B cell (primary cell): ENCODE data around the gene FTO. TPM values are rescaled to one million over a fixed set of nuclear protein-coding genes. Genes with fewer than 3 reads are reported as not detected.

ENCODE experiments used
- ATAC-seq: fragments of 200-7000 bp; cut with Tn5 transposase; one replicate; pipeline ENCODE4 v1.10.0; 2021; ENCODE audit warnings: low read depth, mild to moderate bottlenecking, moderate number of reproducible peaks, moderate library complexity
- CTCF ChIA-PET: fragments of 350-600 bp; sonication (Branson Sonifier 250); formaldehyde crosslinking; loops from one replicate; lab custom pipeline; 2021; ENCODE audit warnings: antibody characterized with exemption, inconsistent platforms; lab: Charles Lee
- POLR2A ChIA-PET: fragments of 350-600 bp; sonication (Branson Sonifier 250); formaldehyde crosslinking; loops from one replicate; lab custom pipeline; 2021; ENCODE audit warnings: antibody characterized with exemption; lab: Charles Lee
- DNase-seq: peaks from one replicate; pipeline ENCODE4 v3.0.0; 2013
- H2AFZ ChIP-seq: 2 replicates; pipeline ENCODE4 v1.6.1; 2012; ENCODE audit warnings: mild to moderate bottlenecking, low read depth, low read length; ENCODE audit not compliant: insufficient read depth, poor library complexity, severe bottlenecking
- H3K27ac ChIP-seq, 2 donors: 1 replicate in 1 of 2; 2 replicates in 1 of 2; pipeline ENCODE4 v1.5.1; 2012 to 2013; ENCODE audit warnings: low read length in 2 of 2, mild to moderate bottlenecking in 2 of 2, moderate library complexity in 1 of 2
- H3K27me3 ChIP-seq, 4 experiments: fragments of 200-600 bp in 1 of 4; sonication (generic) in 1 of 4; replicated peaks in 1 of 4; 1 replicate in 2 of 4; 2 replicates in 2 of 4; pipeline versions ENCODE4 v1.6.1 to v1.7.0; 2013 to 2016; ENCODE audit warnings: low read length in 3 of 4, mild to moderate bottlenecking in 2 of 4, mixed read lengths in 1 of 4, moderate library complexity in 1 of 4; ENCODE audit not compliant: insufficient read depth in 4 of 4, control insufficient read depth in 3 of 4; ENCODE audit errors: control extremely low read depth in 1 of 4
- H3K36me3 ChIP-seq, 2 experiments: replicated peaks in 1 of 2; 1 replicate in 1 of 2; 2 replicates in 1 of 2; pipeline versions ENCODE4 v1.6.1 to v1.7.1; 2013; ENCODE audit warnings: low read length in 1 of 2; ENCODE audit not compliant: insufficient read depth in 2 of 2, control insufficient read depth in 1 of 2; ENCODE audit errors: control extremely low read depth in 1 of 2, extremely low read depth in 1 of 2
- H3K4me1 ChIP-seq, 2 donors: fragments of 200-600 bp in 1 of 2; sonication (generic) in 1 of 2; 1 replicate in 1 of 2; 2 replicates in 1 of 2; pipeline versions ENCODE4 v1.5.1 to v1.6.1; 2013 to 2017; ENCODE audit warnings: low read length in 2 of 2; ENCODE audit not compliant: control insufficient read depth in 2 of 2, insufficient read depth in 2 of 2
- H3K4me2 ChIP-seq: replicated peaks from 2 replicates; pipeline ENCODE3; 2012; ENCODE audit warnings: mild to moderate bottlenecking, low read depth, low read length; ENCODE audit not compliant: poor library complexity, severe bottlenecking
- H3K4me3 ChIP-seq, 5 experiments: fragments of 200-600 bp in 1 of 5; sonication (generic) in 1 of 5; 1 replicate in 3 of 5; 2 replicates in 2 of 5; pipeline versions ENCODE4 v1.5.1 to v1.7.0; 2011 to 2016; ENCODE audit warnings: low read length in 4 of 5, mild to moderate bottlenecking in 4 of 5, low read depth in 2 of 5, control low read depth in 1 of 5, moderate library complexity in 1 of 5; ENCODE audit not compliant: insufficient read depth in 1 of 5; ENCODE audit errors: control extremely low read depth in 1 of 5, extremely low read depth in 1 of 5
- H3K79me2 ChIP-seq: fragments of 200-600 bp; sonication (generic); one replicate; pipeline ENCODE4 v1.6.0; 2016; ENCODE audit warnings: low read length; ENCODE audit not compliant: control insufficient read depth, insufficient read depth
- H3K9ac ChIP-seq: fragments of 200-600 bp; sonication (generic); 2 replicates; pipeline ENCODE4 v1.6.1; 2017; ENCODE audit warnings: mild to moderate bottlenecking, low read length, moderate library complexity
- H3K9me3 ChIP-seq, 3 donors: one replicate each; pipeline versions ENCODE4 v1.6.1 to v1.7.1; 2013; ENCODE audit warnings: low read length in 2 of 3; ENCODE audit not compliant: control insufficient read depth in 2 of 3, insufficient read depth in 1 of 3; ENCODE audit errors: control extremely low read depth in 1 of 3
- H4K20me1 ChIP-seq: 2 replicates; pipeline ENCODE4 v1.6.0; 2012; ENCODE audit warnings: mild to moderate bottlenecking, low read length; ENCODE audit not compliant: insufficient read depth, control insufficient read depth, poor library complexity, severe bottlenecking
- H3K27ac Mint-ChIP-seq: one replicate; pipeline ENCODE4 v1.8.0; 2021; ENCODE audit warnings: mixed read lengths
- H3K27me3 Mint-ChIP-seq: one replicate; pipeline ENCODE4 v1.8.0; 2021; ENCODE audit warnings: mixed read lengths
- H3K4me1 Mint-ChIP-seq: one replicate; pipeline ENCODE4 v1.8.0; 2021; ENCODE audit warnings: mixed read lengths
- H3K4me3 Mint-ChIP-seq: one replicate; pipeline ENCODE4 v1.8.0; 2021; ENCODE audit warnings: mixed read lengths
- H3K9me3 Mint-ChIP-seq: one replicate; pipeline ENCODE4 v1.8.0; 2022; ENCODE audit warnings: mixed read lengths; ENCODE audit not compliant: insufficient read depth
- EZH2 ChIP-seq: IDR thresholded peaks from 2 replicates; pipeline ENCODE4 v1.6.1; 2012; ENCODE audit warnings: borderline replicate concordance, low read depth, mild to moderate bottlenecking, moderate library complexity, low read length; ENCODE audit not compliant: insufficient read depth, poor library complexity, severe bottlenecking
- WGBS: methylation state at CpG from one replicate; pipeline ENCODE4 v1.1.5; 2013; ENCODE audit warnings: missing lambda C conversion rate; ENCODE audit not compliant: insufficient coverage; 5-methylcytosine and 5-hydroxymethylcytosine counted together
- intact Hi-C: fragments of 100-400 bp; cut with micrococcal nuclease; formaldehyde crosslinking; loops from one replicate; pipeline ENCODE4 v1.10.0; 2022
- polyA plus RNA-seq: library from polyadenylated mRNA; depleted of rRNA; stranded (reverse); fragments of >200 nt; gene quantifications from 2 replicates; pipeline ENCODE4 v1.2.3, GENCODE V29; 2012
- total RNA-seq, 2 donors: library from RNA; stranded (reverse); fragments of 120-200 nt in 1 of 2; gene quantifications; 1 replicate in 1 of 2; 2 replicates in 1 of 2; pipeline versions ENCODE4 v1.2.3 to v1.2.4, GENCODE V29; 2013 to 2022
- TF ChIP-seq, protein P1 (sequence below): fragments of 200-600 bp; IDR thresholded peaks from one replicate; pipeline ENCODE4 v1.8.0; 2022; ENCODE audit warnings: antibody characterized with exemption, mild to moderate bottlenecking

Gene FTO
- total and polyA plus RNA-seq, 2 donors (not counting 1 experiment from before 2014, with no cell fraction given) = 26.5 to 68.5 TPM

DNA sequence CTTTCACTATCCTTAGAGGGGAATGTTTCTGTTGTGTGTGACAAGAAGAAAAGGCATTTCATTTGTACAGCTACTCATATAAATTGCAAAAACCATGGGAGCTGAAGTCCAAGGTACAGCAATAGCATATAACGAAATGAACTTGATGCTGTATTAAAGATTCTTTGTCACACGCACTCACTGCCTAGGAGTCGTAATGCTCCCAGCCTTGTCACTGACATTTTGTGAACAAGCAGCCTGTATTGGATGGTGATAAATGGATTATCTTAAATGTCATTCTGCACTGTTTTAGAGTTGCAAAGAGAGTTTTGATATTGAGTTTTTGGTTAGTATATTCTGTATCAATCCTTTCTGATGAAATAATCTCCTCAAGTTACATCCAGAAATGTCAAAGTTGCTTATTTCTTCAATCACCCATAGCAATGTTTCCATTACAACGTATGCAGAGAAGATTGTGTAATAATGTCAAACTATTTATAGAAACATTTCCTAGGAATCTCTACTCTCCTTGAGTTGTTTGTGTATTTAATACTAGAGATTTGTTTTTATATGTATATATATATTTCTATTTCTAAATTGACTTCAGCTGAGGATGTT lies 270.6 kb downstream of the FTO start:
- Histone ChIP-seq H3K36me3 (no peaks in the 10 kb centered on the region), H3K4me1 (no peaks in the 10 kb centered on the region), H3K79me2 (no peaks in the 10 kb centered on the region), H3K4me3 (no peak overlapping the region), H2AFZ (no peak overlapping the region), H3K9me3 (no peaks in the 10 kb centered on the region), H3K4me2 (no peak overlapping the region), H3K27me3 (no peaks in the 10 kb centered on the region), H3K9ac (no peak overlapping the region), H4K20me1 (no peaks in the 10 kb centered on the region), H3K27ac (no peak overlapping the region)
- Mint-ChIP-seq H3K4me3 (no peak overlapping the region), H3K27me3 (no peaks in the 10 kb centered on the region), H3K9me3 (no peaks in the 10 kb centered on the region), H3K4me1 (no peaks in the 10 kb centered on the region), H3K27ac (no peak overlapping the region)
- POLR2A ChIA-PET = no interaction called here
- WGBS = 100% methylated on average over 3 of the region's 4 CpGs
- CTCF ChIA-PET = no interaction called here
- DNase-seq (no peak), ATAC-seq (no peak)
- intact Hi-C loops = no loop called here
- TF ChIP-seq, protein P1, sequence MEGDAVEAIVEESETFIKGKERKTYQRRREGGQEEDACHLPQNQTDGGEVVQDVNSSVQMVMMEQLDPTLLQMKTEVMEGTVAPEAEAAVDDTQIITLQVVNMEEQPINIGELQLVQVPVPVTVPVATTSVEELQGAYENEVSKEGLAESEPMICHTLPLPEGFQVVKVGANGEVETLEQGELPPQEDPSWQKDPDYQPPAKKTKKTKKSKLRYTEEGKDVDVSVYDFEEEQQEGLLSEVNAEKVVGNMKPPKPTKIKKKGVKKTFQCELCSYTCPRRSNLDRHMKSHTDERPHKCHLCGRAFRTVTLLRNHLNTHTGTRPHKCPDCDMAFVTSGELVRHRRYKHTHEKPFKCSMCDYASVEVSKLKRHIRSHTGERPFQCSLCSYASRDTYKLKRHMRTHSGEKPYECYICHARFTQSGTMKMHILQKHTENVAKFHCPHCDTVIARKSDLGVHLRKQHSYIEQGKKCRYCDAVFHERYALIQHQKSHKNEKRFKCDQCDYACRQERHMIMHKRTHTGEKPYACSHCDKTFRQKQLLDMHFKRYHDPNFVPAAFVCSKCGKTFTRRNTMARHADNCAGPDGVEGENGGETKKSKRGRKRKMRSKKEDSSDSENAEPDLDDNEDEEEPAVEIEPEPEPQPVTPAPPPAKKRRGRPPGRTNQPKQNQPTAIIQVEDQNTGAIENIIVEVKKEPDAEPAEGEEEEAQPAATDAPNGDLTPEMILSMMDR = no peak
- TF ChIP-seq EZH2 = no peak

DNA sequence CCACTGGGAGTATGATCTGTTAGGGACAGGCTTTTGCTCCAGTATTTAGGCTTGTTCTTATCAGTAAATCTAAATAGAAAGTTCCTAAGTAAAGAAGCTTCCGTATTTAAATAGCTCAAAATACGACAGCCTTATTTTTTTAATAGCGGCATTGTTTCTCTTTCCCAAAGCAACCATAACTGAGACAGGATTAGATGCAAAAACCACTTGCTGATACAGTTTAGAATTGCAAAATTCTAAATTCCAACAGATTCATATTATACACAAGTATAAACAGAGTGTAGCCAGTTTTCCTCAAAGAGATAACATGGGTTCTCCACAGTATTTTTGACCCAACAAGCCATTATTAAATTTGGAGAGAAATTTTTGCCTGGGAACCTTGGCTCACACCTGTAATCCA lies 276.7 kb downstream of the FTO start:
- no peak overlapping the region for H2AFZ ChIP-seq
- H3K27me3 Mint-ChIP-seq = no peaks in the 10 kb centered on the region
- no peaks in the 10 kb centered on the region for H3K79me2 ChIP-seq
- no peak overlapping the region for H3K4me3 ChIP-seq
- no peak overlapping the region for H3K27ac ChIP-seq
- ChIA-PET POLR2A (no interaction called here), CTCF (no interaction called here)
- no peaks in the 10 kb centered on the region for H3K27me3 ChIP-seq
- H3K4me1 Mint-ChIP-seq = no peaks in the 10 kb centered on the region
- no peaks in the 10 kb centered on the region for H3K9me3 ChIP-seq
- intact Hi-C loops = no loop called here
- no peak overlapping the region for H3K4me2 ChIP-seq
- no peak overlapping the region for H3K9ac ChIP-seq
- no peaks in the 10 kb centered on the region for H3K4me1 ChIP-seq
- H3K4me3 Mint-ChIP-seq = no peak overlapping the region
- H3K36me3 ChIP-seq = no peaks in the 10 kb centered on the region
- H3K27ac Mint-ChIP-seq = no peak overlapping the region
- H3K9me3 Mint-ChIP-seq = no peaks in the 10 kb centered on the region
- TF ChIP-seq, protein P1 = no peak
- TF ChIP-seq EZH2 = no peak
- no CpG with 5 or more reads among the region's 3 CpGs for WGBS
- H4K20me1 ChIP-seq = no peaks in the 10 kb centered on the region
- ATAC-seq (no peak), DNase-seq (no peak)
